GM21528 (cell line): ENCODE measurements around the gene XRCC5.
"Not testable (repeated sequence)": the region's sequence is repeated elsewhere in the genome, so short reads cannot be mapped to it uniquely, and the experiment has no call there.

ENCODE experiments used
- ATAC-seq: cut with Tn5 transposase; IDR thresholded peaks from one replicate; pipeline ENCODE4 v1.9.1; 2021; ENCODE audit warnings: mild to moderate bottlenecking, moderate library complexity; ENCODE audit not compliant: unreplicated experiment, low FRiP score

The XRCC5 gene

DNA sequence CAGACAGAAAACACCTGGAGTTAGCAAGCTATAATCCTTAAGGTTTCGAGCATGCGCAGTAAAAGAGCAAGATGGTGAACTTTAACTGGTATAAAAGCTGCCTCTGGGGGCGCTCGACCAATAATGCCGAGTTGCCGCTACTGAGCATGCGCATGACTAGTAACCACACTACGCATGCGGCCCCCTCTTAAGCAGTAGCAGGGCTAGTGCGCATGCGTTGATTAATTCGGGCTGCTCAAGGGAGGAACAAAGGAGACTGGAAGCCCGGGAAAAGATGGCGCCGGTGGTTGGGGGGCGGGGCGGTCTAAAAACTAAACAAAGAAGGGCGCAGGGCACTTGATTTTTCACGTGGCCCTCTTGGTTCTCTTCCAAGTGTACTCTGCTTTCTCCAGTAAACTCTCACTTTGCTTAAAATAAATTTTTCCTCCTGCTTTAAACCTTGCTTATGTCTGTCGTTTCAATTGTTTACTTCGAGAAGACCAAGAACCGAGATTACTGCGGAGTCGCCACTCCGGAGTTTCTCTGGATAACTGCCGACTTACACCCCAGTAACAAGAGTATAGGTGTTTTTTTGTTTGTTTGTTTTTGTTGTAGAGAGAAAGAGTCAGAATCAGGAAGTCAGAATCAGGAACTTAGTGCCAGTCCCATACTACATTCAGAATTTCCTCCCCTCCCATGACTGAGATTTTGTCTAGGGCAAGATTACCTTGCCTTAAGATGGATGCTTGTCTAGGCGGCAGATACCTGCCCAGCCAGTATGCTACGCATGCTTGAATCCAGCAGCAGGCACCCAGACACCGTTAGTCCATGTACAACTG lies 5.8 kb downstream of the XRCC5 start:
- ATAC-seq: peak; percentile 45

DNA sequence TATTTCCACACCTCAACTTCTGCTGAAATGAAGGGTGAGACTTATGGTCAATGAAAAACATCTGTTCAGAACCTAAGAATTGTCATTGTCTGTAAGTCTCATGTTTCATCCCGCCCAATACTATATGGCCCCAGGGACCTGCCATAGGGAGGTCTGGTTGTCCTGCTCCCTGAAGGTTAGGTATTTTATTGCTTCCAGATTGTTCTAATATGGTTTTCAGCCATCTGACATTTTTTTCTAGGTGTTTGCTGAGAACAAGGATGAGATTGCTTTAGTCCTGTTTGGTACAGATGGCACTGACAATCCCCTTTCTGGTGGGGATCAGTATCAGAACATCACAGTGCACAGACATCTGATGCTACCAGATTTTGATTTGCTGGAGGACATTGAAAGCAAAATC lies 7.3 kb downstream of the XRCC5 start:
- ATAC-seq: no peak

GRCh38 chr2:216117561-216118340 lies 8.6 kb downstream of the XRCC5 start:
- ATAC-seq: no peak

- ATAC-seq: no peak
Observed at GRCh38 chr2:216118474-216118873, 9.3 kb downstream of the XRCC5 start.

GRCh38 chr2:216119146-216119545 lies 10.0 kb downstream of the XRCC5 start:
- no peak for ATAC-seq

DNA sequence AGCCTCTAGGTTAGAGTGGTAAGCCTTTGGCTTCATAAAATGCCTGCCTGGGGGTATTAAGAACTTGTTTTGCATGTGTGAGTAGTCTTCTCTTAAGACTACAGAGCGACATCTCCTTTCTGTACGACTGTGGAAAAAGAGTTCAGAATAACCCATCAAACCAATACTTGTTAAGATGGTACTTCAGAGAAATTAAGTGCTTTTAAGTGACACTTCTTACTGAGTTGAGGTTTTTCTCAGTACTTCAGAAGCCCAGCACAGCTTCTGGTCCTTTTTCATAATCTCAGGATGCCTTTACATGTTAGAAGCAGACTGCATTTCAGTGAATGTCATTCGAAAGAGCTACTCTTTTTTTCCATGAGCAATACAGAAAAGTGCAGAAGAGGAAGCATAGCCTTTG lies 10.8 kb downstream of the XRCC5 start:
- no peak for ATAC-seq

DNA sequence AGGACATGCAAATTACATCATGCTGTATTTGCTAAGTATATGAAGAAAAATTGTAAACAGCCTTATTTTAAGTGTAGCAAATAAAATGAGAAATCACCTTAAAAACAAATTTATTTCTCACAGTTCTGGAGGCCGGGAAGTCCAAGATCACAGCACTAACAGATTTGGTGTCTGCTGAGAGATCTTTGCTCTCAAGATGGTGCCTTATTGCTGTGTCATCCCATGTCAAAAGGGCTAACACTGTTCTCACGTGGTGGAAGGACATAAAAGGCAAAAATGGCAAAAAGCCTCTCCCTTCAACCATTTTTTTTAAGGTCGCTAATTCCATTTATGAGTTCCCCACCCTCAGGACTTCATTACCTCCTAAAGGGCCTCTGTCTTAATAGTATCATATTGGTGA lies 12.1 kb downstream of the XRCC5 start:
- ATAC-seq: no peak

DNA sequence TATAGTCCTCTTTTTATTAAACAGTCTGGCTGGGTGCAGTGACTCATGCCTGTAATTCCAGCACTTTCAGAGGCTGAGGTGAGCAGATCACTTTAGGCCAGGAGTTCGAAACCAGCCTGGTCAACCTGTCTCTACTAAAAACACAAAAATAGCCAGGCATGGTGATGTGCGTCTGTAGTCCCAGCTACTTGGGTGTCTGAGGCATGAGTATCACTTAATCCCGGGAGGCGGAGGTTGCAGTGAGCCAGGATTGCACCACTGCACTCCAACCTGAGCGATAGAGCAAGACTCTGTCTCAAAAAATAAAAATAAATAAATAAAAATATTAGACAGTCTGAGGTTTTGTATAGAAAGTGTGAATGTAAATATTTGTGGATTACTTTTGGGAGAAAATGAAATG lies 17.8 kb downstream of the XRCC5 start:
- ATAC-seq: no peak

DNA sequence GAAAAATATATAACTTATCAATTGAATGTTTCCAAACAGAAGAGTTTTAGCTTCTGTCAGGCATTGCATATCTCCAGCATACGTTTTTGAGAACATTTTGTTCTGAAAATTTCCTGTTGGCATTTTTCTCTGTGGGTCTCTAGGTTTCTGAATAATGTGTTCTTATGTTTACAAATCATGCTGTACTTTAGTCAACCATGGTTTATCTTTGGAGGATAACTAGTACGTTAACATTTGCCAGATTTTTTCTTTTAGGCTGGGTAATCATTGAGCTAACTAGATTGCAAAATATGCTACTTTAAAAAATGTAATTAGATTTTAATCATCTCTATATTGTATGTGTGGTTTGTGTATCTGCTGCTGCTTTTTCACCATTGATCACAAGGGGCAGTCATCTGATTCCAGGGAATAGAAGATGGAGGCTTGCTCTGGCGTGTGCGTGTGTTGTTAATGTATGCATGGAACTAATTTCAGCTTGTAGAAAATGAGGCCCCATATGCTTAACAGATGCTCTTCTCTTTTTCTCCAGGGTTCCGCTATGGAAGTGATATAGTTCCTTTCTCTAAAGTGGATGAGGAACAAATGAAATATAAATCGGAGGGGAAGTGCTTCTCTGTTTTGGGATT lies 21.3 kb downstream of the XRCC5 start:
- ATAC-seq: no peak

DNA sequence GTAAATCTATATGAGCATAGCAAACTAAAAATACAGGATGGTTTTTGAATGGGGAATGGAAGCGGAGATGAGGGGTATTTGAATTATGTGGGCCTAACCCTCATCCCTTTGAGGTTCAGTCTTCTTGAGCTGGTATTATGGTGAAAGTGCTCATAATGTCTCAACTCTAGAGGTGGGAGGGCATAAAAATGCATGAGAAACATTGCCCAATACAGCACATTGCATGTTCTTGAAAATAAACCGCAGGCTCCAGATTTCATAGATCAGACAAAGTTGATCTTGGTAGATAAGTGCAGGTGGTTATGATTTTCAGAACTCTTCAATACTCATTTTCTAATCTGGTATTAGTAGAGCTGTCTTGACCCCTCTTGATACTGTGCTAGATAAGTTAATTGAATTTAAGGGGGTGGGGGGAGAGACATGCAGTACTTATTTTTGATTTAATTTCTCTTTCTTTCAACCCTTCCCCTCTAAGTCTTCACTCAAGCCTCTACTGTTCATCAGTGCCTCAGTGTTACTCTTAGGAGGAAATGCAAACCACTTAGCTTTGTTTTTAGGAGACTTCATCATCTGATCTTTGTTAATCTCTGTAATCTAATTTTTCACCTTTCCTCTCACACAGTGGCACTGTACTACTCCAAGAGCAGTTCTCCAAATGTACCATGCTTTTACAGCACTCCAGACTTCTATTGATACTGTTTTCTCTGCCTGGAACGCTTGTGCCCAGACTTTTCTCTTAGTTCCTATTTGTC lies 22.2 kb downstream of the XRCC5 start:
- ATAC-seq: no peak

GRCh38 chr2:216132585-216132984 lies 23.4 kb downstream of the XRCC5 start:
- ATAC-seq: no peak

GRCh38 chr2:216133397-216133796 lies 24.2 kb downstream of the XRCC5 start:
- no peak for ATAC-seq

- no peak for ATAC-seq
Observed at GRCh38 chr2:216134958-216135541, 25.9 kb downstream of the XRCC5 start.

- ATAC-seq: no peak
Observed at GRCh38 chr2:216139884-216140283, 30.7 kb downstream of the XRCC5 start.

- not testable (repeated sequence) for ATAC-seq
Observed at GRCh38 chr2:216141516-216141915, 32.4 kb downstream of the XRCC5 start.

GRCh38 chr2:216142540-216142939 lies 33.4 kb downstream of the XRCC5 start:
- peak; percentile 99 for ATAC-seq

GRCh38 chr2:216144372-216144771 lies 35.2 kb downstream of the XRCC5 start:
- ATAC-seq: no peak

GRCh38 chr2:216144857-216145256 lies 35.7 kb downstream of the XRCC5 start:
- ATAC-seq: no peak

GRCh38 chr2:216146573-216146972 lies 37.4 kb downstream of the XRCC5 start:
- ATAC-seq: no peak
